Right atrium auricular region (tissue), 2 donors: ENCODE measurements around the gene CNOT4. TPM values are rescaled to one million over a fixed set of nuclear protein-coding genes. Genes with fewer than 3 reads are reported as not detected.
"Not testable (repeated sequence)": the region's sequence is repeated elsewhere in the genome, so short reads cannot be mapped to it uniquely, and the experiment has no call there.

Experiments used
- DNase-seq: peaks from one replicate; pipeline ENCODE4 v3.0.0-alpha.2; 2019; ENCODE audit warnings: low spot score
- H3K27ac ChIP-seq, 2 donors: fragments of 200-600 bp; sonication (generic); 1 replicate in 1 of 2; 2 replicates in 1 of 2; pipeline ENCODE4 v1.5.1; 2016 to 2019
- H3K27me3 ChIP-seq, 2 donors: fragments of 200-600 bp; sonication (generic); one replicate each; pipeline versions ENCODE4 v1.5.1 to v1.6.0; 2017 to 2019
- H3K36me3 ChIP-seq: fragments of 200-600 bp; sonication (generic); one replicate; pipeline ENCODE4 v1.5.1; 2016
- H3K4me1 ChIP-seq, 2 donors: fragments of 200-600 bp; sonication (generic); one replicate each; pipeline versions ENCODE4 v1.5.1 to v1.6.0; 2017 to 2019
- H3K4me3 ChIP-seq, 2 donors: fragments of 200-600 bp; sonication (generic); 1 replicate in 1 of 2; 2 replicates in 1 of 2; pipeline ENCODE4 v1.5.1; 2017 to 2019; ENCODE audit warnings: mild to moderate bottlenecking in 1 of 2, moderate library complexity in 1 of 2
- H3K9me3 ChIP-seq, 2 donors: fragments of 200-600 bp; sonication (generic); one replicate each; pipeline ENCODE4 v1.5.1; 2019
- total RNA-seq, 2 donors: library from RNA; depleted of rRNA; stranded (reverse); fragments of >200 nt; gene quantifications; one replicate each; pipeline ENCODE4 v1.1.0, GENCODE V29; 2016
- TF ChIP-seq, protein P1 (sequence below), 2 donors: fragments of 200-600 bp; sonication (generic); IDR thresholded peaks; one replicate each; pipeline ENCODE4 v1.5.1; 2019; ENCODE audit warnings: antibody characterized with exemption in 2 of 2

CNOT4 gene
- total RNA-seq, 2 donors from 2014 or later: 23.3 to 25.3 TPM

DNA sequence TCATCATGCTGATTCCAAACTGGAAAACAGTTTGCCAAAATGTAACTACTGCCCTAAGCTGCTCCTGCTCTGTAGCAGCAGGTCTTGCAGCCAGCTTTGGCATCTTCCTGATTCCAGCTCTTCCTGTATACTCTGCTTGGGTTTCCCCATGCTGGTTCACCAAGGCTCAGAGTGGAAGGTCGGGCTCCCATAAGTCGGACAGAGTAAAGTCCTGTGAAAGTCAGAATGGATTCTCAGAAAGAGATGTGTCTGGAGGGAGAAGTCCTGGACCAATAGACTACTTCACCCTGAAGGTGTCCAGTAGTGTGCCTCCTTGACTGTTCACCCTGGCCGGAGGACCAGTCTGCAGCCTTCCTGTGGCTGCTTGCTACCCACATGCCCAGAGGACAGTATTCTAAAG is 182.4 kb downstream of the CNOT4 start:
- no peak for DNase-seq
- no peak overlapping the region for H3K27ac ChIP-seq
- no peaks in the 10 kb centered on the region for H3K9me3 ChIP-seq
- no peaks in the 10 kb centered on the region for H3K4me1 ChIP-seq
- no peaks in the 10 kb centered on the region for H3K36me3 ChIP-seq
- no peak overlapping the region for H3K4me3 ChIP-seq
- TF ChIP-seq, protein P1, sequence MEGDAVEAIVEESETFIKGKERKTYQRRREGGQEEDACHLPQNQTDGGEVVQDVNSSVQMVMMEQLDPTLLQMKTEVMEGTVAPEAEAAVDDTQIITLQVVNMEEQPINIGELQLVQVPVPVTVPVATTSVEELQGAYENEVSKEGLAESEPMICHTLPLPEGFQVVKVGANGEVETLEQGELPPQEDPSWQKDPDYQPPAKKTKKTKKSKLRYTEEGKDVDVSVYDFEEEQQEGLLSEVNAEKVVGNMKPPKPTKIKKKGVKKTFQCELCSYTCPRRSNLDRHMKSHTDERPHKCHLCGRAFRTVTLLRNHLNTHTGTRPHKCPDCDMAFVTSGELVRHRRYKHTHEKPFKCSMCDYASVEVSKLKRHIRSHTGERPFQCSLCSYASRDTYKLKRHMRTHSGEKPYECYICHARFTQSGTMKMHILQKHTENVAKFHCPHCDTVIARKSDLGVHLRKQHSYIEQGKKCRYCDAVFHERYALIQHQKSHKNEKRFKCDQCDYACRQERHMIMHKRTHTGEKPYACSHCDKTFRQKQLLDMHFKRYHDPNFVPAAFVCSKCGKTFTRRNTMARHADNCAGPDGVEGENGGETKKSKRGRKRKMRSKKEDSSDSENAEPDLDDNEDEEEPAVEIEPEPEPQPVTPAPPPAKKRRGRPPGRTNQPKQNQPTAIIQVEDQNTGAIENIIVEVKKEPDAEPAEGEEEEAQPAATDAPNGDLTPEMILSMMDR (IDR thresholded peaks at IDR 0.05): no peak
- H3K27me3 ChIP-seq: no peaks in the 10 kb centered on the region

DNA sequence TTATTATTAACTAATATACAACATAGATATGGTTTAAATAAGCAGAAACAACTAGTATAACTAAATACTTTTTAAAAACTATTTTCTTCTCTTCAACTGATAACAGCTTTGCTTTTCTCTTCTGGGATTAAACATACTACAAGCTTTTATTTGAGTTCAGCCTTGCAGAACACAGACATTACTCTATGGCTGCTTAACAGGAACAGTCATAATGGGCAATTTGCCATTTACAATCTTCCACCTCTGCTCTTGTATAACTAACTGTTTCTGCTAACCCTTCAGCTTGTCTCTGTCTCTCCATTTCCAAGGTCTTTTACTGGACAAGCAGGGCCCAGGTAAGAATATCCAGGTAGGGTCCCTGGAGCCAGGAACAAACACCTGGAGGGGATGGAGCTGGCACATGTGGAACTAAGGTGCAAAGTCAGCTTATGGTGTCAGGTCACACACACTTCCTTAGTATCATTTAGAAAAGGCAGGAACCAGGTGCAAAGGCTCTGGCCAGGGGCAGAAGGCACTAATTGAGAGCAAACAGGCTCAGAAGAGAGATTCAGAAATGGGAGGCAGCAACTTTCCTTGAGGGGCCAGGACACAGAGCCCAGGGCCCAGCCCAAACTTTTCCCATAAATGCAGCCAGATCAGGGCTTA is 183.1 kb downstream of the CNOT4 start:
- Histone ChIP-seq H3K27ac (no peak overlapping the region), H3K27me3 (no peaks in the 10 kb centered on the region), H3K36me3 (no peaks in the 10 kb centered on the region), H3K9me3 (no peaks in the 10 kb centered on the region), H3K4me1 (no peaks in the 10 kb centered on the region), H3K4me3 (no peak overlapping the region)
- TF ChIP-seq, protein P1 (IDR thresholded peaks at IDR 0.05): no peak
- DNase-seq: no peak

DNA sequence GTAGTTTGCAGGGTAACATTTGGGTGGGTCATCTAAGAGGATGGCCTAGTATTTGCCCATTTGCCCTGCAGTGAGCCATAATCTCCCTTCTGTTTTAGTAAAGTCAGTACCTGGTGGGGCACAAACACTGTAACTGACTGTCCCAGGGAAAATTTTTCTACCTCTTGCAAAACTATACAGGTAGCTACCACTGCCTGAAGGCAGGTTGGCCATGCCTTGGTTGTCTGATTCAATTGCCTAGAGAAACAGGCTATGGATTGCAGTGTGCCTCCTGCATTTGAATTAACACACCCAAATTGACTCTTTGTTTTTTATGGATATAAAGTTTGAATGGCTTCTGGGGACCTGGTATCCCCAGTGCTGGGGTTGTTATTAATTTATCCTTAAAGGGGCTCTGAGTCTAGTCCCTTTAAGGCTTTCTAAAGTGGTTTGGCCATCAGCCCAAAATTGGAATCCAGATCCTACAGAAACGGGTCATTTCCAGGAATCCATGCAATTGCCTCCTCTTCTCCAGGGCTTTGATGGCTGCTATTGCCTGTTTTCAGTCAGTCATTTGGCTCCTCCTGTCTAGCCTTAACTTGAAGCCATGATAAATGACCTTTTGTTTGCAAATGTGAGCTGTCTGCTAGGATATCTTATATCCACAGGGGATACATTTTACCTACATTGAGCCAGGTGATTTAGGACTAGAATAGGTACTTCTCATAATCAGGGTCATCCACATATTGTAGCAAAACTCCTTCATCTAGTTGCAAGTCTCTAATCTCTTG is 187.1 kb downstream of the CNOT4 start:
- no peaks in the 10 kb centered on the region for H3K27me3 ChIP-seq
- H3K4me3 ChIP-seq: no peak overlapping the region
- no peaks in the 10 kb centered on the region for H3K9me3 ChIP-seq
- no peak for DNase-seq
- H3K27ac ChIP-seq: no peak overlapping the region
- peaks cover 0 to 16% of the 10 kb centered on the region in 2 donors for H3K4me1 ChIP-seq
- TF ChIP-seq, protein P1 (IDR thresholded peaks at IDR 0.05): no peak
- H3K36me3 ChIP-seq: no peaks in the 10 kb centered on the region

DNA sequence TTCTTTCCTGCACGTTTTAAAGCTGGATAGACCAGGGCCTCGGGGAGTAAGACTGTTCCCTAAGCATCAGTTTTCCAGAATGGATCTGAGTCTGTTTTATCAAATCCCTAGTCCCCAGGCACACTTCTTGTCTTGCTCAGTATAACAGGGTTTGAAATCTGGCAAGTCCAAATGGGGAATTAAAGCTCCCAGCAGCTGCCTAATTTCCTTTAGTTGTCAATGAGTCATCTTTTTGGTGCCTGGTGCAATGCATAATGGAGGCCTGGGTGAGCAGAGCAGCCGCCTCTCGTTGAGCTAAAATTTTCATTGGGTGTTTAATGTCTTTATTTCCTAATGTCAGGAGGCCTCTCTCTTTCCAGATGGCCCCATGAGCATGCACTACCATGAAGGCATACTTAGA is 188.3 kb downstream of the CNOT4 start:
- peaks cover 0 to 16% of the 10 kb centered on the region in 2 donors for H3K4me1 ChIP-seq
- no peak overlapping the region for H3K27ac ChIP-seq
- peak; percentile 61 for DNase-seq
- no peaks in the 10 kb centered on the region for H3K9me3 ChIP-seq
- H3K27me3 ChIP-seq: no peaks in the 10 kb centered on the region
- no peaks in the 10 kb centered on the region for H3K36me3 ChIP-seq
- TF ChIP-seq, protein P1 (IDR thresholded peaks at IDR 0.05): no peak
- no peak overlapping the region for H3K4me3 ChIP-seq

- not testable (repeated sequence) for H3K9me3 ChIP-seq, H3K27ac ChIP-seq, DNase-seq, H3K36me3 ChIP-seq, H3K4me3 ChIP-seq, H3K27me3 ChIP-seq
- peaks cover 0 to 16% of the 10 kb centered on the region in 2 donors for H3K4me1 ChIP-seq
Observed at GRCh38 chr7:135320953-135321352, 188.9 kb downstream of the CNOT4 start.

DNA sequence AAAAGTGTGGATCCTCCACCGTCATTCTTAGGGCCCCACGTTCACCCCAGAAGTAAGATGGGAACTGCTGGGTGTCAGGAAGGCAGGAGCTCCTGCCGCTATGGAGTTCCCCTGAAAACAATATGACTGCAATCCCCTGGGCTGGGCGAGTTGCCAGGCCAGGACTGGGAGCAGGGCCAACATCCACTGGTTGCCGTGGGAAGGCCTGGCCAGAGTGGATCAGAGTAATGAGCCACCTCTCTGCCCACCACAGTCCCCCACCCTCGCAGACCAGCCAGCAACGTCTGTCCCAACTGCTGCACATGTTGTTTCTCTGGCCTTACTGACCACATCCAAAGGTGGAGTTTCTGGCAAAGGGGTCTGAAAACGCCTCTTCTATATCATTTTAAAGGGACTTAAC is 189.6 kb downstream of the CNOT4 start:
- Histone ChIP-seq H3K4me1 (peaks cover 0 to 16% of the 10 kb centered on the region in 2 donors), H3K4me3 (no peak overlapping the region), H3K27me3 (no peaks in the 10 kb centered on the region), H3K36me3 (no peaks in the 10 kb centered on the region), H3K27ac (no peak overlapping the region), H3K9me3 (no peaks in the 10 kb centered on the region)
- peak; percentile 82 for DNase-seq
- TF ChIP-seq, protein P1 (IDR thresholded peaks at IDR 0.05): no peak
